ENCODE results near the gene GAS1.

GAS1 gene

DNA sequence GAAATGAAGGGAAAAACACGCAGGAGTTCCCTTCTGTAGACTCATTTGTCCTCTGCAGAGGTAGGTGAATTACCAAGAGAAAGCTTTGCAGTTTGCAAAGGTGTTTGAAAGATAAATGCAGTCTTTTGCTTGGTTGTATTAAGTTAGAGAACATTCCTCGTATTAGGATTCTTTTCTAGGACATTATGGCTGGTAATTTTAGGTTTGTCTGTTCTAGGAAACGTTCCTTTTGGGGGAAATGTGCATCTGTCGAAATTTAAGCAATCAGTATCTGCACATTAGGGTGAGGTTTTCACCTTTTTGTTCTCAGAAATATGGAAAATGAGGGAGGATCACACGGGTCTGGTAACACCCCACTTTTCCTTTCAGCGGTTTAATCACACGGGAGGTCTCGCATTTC is 45.1 kb downstream of the GAS1 start:
- no peaks in the 10 kb centered on the region for H3K27me3 ChIP-seq (ENCODE audit: insufficient read depth, poor library complexity, severe bottlenecking)
- no peak overlapping the region for H3K4me3 ChIP-seq (ENCODE audit: severe bottlenecking)
- no peak for ATAC-seq (ENCODE audit: low read depth)
- no peaks in the 10 kb centered on the region for H3K4me1 ChIP-seq (ENCODE audit: insufficient read depth, poor library complexity, severe bottlenecking)
- H3K9me3 ChIP-seq (ENCODE audit: severe bottlenecking) = no peaks in the 10 kb centered on the region
- DNase-seq (ENCODE audit: low spot score) = no peak
- TF ChIP-seq, protein P1, sequence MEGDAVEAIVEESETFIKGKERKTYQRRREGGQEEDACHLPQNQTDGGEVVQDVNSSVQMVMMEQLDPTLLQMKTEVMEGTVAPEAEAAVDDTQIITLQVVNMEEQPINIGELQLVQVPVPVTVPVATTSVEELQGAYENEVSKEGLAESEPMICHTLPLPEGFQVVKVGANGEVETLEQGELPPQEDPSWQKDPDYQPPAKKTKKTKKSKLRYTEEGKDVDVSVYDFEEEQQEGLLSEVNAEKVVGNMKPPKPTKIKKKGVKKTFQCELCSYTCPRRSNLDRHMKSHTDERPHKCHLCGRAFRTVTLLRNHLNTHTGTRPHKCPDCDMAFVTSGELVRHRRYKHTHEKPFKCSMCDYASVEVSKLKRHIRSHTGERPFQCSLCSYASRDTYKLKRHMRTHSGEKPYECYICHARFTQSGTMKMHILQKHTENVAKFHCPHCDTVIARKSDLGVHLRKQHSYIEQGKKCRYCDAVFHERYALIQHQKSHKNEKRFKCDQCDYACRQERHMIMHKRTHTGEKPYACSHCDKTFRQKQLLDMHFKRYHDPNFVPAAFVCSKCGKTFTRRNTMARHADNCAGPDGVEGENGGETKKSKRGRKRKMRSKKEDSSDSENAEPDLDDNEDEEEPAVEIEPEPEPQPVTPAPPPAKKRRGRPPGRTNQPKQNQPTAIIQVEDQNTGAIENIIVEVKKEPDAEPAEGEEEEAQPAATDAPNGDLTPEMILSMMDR (IDR thresholded peaks at IDR 0.05; ENCODE audit: poor library complexity, severe bottlenecking) = no peak
- H3K36me3 ChIP-seq (ENCODE audit: low read depth) = no peaks in the 10 kb centered on the region
- H3K27ac ChIP-seq (ENCODE audit: poor library complexity, severe bottlenecking) = no peak overlapping the region

DNA sequence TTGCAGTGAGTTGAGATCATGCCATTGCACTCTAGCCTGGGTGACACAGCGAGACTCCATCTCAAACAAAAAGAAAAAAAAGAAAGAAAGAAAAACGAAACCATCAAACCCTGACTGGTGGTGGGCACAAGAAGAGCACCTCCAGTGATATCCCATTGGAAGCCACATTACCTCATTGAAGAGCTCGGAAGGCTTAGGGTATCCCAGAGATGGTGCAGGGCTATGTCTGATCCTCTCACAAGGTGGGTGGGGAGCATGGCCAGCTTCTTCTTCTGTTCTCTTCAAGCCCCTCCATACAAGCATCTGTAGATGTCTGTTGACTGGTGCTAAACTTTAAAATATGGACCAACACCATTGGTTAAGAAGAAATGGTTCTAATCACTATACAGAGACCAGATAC is 45.8 kb downstream of the GAS1 start:
- Histone ChIP-seq H3K36me3 (ENCODE audit: low read depth) (no peaks in the 10 kb centered on the region), H3K27ac (ENCODE audit: poor library complexity, severe bottlenecking) (no peak overlapping the region), H3K4me3 (ENCODE audit: severe bottlenecking) (no peak overlapping the region), H3K27me3 (ENCODE audit: insufficient read depth, poor library complexity, severe bottlenecking) (no peaks in the 10 kb centered on the region), H3K4me1 (ENCODE audit: insufficient read depth, poor library complexity, severe bottlenecking) (no peaks in the 10 kb centered on the region), H3K9me3 (ENCODE audit: severe bottlenecking) (no peaks in the 10 kb centered on the region)
- DNase-seq (ENCODE audit: low spot score) = no peak
- TF ChIP-seq, protein P1 (IDR thresholded peaks at IDR 0.05; ENCODE audit: poor library complexity, severe bottlenecking) = no peak
- ATAC-seq (ENCODE audit: low read depth) = no peak

All from RWPE2 (cell line).